Stimulated activated CD4-positive, alpha-beta T cell treated with anti-CD3 and anti-CD28 coated beads, TNF-alpha, amount 100 ng/mL, for 4 hours (primary cell): ENCODE results near the gene FOXP1.
"Not testable (repeated sequence)": the region's sequence is repeated elsewhere in the genome, so short reads cannot be mapped to it uniquely, and the experiment has no call there.

ENCODE experiments used
- DNase-seq, 3 experiments: peaks; one replicate each; pipeline ENCODE4 v3.0.0-alpha.2; 2020; ENCODE audit warnings: low read depth in 3 of 3

FOXP1 gene

DNA sequence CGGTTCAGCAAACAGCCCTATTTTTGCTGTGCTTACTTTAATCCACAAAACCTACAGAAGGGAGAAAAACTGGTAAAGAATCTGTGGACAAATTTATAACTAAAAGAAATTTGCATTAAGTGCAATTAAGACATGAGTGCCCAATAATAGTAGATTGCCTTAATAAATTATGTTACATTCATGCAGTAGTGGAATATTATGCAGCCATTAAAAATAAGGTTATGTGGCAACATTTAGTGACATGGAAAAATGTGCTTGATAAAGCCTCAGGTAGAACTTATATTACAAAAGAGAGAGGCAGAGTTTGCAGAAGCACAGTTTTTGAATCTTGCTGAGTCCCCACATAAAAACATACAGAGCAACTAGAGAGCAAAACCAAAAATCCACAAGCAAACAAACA, 253.0 kb downstream of the FOXP1 start:
- no peak for DNase-seq

DNA sequence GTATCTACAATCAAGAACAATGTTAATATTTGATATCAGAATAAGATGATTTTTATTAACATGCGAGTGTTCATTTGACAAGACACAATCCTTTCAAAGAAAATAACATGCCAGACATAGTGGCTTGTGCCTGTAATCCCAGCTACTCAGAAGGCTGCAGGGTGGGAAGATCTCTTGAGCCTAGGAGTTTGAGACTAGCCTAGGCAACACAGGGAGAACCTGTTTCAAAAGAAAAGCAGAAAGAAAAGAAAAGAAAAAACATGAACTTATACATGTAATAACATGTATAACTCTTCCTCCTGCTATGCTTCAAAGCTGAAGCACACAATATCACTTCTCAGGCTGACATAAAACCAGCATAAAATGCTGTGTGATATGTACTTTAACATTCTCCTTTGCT, 253.7 kb downstream of the FOXP1 start:
- no peak for DNase-seq

DNA sequence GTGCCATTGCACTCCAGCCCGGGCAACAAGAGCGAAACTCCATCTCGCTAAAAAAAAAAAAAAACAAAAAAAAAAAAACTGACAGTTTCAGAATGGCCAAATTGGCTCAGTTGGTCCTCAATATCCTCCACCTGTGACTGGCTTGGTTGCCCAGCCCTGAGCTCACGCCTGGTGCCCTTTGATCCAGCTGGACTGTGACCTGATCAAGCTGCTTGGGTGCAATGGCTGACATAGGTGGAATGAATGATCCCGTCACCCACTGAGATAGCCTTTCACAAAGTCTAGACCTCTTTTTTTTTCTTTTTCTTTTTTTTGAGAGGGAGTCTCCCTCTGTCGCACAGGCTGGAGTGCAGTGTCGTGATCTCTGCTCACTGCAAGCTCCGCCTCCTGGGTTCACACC, 254.6 kb downstream of the FOXP1 start:
- DNase-seq: no peak

DNA sequence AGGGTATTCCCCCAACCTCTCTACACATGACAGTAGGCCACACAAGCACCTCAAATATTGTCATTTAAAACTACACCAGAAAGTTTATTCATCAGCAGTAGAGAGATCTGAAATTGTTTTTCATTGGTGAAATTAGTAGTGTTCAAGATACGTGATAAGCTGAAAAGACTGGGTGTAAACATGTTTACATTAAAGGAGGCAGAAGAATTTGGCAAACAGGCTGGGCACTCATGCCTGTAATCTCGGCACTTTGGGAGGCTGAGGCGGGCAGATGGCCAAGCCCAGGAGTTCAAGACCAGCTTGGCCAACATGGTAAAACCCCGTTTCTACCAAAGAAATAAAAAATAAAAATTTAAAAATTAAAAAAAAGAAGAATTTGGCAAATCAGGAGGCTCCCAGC, 255.6 kb downstream of the FOXP1 start:
- no peak for DNase-seq

DNA sequence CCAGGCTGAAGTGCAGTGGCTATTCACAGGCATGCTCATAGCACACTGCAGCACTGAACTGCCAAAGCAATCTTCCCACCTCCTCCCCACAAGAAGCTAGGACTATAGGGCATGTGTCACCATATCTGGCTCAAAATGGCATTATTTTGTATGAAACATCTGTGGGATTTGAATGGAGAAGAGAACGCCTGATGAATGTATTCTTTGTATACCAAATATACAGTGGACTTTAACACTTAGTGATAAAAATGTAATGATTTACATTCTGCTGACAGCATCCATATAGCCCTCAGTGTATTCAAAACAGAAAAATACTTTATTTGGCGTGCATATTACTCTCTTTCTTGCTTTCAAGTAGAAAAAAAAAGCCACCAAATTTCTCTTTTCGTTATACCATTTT, 257.8 kb downstream of the FOXP1 start:
- no peak for DNase-seq

DNA sequence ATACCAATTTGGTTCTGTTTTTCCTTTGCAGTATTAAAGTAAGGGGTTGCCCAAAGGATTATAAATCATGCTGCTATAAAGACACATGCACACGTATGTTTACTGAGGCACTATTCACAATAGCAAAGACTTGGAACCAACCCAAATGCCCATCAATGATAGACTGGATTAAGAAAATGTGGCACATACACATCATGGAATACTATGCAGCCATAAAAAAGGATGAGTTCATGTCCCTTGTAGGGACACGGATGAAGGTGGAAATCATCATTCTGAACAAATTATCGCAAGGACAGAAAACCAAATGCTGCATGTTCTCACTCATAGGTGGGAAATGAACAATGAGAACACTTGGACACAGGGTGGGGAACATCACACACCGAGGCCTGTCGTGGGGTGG, 259.3 kb downstream of the FOXP1 start:
- not testable (repeated sequence) for DNase-seq

DNA sequence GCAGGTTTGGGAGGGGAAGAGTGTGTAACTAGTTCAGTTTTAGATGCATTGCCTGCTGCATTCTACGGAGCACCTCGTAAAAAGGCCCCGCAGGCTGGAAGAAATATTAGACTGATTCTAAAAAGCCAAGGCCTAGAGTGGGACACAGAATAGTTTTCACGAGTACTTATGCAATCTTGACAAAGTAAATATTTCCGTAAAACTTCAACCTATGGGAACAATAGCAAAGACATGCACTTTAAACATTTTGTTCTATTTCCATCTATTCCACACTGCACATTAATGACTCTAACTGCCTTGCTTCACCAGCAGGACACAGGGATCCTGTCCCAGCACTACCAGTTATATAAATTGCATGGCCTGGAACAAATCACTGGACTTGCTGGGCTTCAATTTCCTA, 260.0 kb downstream of the FOXP1 start:
- DNase-seq: no peak

DNA sequence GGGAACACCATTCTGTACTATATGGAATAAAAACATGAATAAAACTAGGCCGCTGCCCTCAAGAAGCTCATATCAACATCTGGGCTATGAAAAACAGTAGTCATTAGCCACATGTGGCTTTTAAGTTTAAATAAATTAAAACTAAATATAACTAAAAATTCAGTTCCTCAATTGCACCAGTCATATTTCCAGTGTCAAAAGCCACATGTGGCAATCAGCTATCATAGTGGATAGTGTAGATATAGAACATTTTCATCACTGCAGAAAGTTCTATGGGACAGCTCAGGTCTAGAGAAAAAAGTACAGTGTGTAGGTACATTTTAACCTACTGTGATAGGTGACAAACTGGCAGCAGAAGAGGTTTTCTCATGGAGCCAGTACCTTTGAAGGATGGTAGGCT, 261.4 kb downstream of the FOXP1 start:
- no peak for DNase-seq

DNA sequence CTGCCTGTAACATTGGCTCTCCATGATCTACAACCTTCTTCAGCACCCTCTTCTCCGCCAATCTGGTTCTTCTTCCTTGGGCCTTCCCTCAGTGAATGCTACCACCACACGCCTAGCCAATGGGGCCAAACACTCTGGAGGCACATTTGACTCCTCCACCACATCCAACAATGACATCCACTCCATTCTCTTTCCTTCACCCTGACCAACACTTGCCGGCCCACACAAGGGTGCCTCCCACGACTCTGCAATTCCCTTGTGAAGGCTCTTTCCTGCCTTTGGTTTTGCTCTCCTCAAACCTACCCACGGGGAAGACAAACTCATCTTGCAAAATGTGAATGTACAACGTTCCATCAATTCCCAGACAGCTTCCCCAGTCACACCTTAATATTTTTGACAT, 263.8 kb downstream of the FOXP1 start:
- DNase-seq: no peak

DNA sequence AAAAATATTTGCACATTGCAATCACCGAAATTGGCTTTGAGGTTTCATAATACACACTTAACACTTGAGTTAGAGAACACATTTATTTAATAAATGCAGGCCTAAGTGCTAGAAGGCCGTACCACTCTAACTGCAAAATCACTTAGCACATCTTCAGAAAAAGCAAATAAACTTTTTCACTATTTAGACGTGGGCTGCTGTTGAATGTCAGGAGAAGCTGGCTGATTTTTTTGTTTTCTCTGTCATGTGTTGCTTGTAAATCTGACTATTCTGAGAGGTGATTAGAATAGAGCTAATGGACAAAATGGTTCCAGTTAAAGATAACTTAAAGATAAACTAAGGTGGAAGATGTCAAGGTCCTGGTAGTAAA, 265.1 kb downstream of the FOXP1 start:
- no peak for DNase-seq

DNA sequence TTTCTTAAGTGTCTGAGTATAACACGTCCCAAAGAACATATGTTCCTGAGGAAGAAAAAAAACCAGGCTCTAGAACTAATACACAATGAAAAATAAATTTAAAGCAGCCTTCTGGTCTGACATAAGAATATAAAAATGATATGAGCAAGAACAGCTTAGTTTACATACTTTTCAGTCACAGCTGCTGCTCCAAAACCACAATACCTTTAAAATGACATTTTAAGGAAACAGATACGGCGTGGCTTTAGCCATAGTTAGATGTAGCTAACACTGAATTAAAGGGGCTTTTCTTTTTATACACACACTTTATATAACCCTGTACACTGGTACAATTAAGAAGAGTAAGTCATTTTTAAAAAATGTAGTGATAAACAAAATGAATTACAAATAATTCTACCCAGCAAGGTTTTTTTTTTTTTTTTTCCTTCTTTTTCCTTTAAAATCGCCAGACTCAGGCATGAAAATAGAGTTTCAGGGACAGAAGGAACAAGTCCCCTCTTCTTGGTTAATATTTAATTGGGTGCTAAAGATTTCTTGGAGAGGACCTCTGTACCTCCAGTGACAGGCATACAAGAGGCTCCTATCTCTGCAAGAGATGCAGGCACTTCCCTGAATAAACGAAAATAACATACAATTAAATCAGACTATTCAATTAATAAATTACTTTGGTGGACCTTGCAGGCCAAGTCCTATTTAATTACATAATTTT, 265.6 kb downstream of the FOXP1 start:
- DNase-seq: no peak

DNA sequence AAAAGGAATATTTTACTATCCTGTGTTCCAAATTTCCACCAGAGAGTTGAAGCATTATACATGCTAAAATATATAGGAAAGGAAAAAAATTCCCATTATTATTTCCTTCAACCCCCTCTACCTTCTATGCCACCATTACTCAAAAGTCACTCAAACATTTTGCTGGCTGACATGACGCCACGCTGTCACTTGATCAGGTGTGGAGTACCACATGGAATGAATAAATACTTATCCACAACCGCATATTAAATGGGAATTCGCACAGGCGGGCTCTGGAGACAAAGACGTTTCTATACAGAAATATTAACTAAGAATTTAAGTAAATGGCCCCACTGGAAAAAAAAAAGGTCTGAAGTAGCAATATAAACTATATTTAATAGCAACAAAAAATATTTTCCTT, 266.4 kb downstream of the FOXP1 start:
- no peak for DNase-seq

DNA sequence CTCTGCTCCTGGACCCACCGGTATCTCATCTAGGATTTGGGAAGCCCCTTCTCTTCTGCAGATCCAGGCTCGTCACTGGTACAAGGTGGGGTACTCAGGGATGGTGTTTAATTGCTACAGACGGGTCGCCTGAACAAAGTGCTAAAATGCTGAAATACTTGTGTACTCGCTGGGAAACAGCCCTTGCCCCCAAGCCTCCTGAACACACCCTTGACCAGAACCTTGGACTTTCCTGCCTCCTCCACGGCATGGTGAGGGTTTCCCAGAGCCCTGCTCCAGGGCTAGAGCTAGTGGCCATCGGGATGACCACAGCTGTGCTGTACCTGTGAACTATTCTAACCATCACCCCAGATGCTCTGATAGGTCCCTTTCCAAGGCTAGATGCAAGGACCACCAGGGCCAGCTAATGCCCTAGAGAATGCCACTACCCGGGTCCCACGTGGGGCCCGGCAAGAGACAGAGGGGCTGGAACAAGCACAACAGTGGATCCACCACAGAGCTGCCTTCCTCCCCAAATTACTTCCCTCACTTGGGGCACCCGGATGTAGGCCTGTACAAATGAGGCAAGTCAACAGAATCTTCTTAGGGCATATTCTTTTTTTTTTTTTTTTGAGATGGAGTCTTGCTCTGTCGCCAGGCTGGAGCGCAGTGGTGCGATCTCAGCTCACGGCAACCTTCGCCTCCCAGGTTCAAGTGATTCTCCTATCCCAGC, 267.3 kb downstream of the FOXP1 start:
- no peak for DNase-seq

DNA sequence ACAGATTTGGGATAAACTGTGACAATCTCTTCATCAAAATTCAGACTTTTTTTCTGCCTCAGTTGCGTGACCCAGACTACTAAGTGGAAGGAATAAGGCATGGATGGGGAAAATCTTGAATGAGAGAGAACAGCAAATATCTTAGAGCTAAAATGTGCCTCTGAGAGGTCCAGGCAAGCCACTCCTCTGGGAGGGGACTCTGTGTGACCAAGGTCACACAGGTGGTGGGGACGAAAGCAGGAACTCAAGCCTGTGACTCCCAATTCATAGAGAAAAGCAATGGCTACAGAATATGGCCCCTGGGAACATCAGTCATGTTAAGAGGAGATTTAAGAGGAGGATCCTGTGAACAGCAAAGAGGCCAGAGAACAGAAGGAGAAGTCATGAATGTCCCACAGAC, 268.1 kb downstream of the FOXP1 start:
- no peak for DNase-seq

DNA sequence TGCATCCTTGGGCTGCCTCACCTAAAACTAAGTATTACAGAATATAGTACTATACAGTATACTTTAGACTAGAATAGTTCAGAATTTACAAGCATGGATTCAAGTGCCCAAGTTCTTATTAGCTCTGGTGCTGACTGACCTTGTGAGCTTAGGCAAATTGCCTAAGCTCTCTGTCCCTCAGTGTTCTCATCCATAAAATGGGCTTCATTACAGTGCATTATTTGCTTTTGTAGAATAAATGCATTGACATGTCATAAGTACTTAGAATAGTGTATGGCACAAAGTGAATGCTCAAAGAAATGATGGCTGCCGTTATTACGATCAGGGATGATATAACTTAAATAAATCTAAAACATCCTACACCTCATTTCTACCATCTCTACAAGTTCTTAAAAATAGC, 269.7 kb downstream of the FOXP1 start:
- no peak for DNase-seq

DNA sequence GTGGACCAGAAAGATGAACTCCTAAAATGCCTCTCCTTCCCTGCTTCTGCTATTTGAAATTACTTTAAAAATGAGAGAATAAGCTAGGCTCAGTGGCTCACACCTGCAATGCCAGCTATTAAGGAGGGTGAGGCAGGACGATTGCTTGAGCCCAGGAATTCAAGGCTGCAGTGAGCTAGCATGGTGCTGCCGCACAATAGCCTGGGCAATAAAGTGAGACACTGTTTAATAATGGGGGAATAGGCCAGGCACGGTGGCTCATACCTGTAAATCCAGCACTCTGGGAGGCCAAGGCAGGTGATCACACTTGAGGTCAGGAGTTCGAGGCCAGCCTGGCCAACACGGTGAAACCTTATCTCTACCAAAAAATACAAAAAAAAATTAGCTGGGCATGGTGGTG, 271.1 kb downstream of the FOXP1 start:
- DNase-seq: no peak

DNA sequence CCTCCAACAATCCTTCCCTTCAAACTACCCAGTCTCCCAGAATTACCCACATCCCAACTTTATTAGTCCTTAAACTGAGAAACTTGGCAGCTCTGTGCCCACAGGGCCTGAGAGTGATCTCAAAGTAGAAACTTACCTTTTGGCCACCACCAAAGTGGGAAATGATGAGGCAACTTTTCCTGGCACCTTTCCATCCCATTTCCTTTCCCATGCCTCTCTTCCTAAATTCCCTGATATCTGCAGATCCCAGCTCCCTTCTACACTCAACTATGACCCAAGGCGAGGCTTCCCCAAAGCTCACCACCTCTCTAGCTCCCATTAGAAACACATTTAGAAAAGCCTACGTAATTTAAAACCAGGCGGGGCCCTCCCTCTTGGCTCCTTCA, 271.9 kb downstream of the FOXP1 start:
- no peak for DNase-seq

DNA sequence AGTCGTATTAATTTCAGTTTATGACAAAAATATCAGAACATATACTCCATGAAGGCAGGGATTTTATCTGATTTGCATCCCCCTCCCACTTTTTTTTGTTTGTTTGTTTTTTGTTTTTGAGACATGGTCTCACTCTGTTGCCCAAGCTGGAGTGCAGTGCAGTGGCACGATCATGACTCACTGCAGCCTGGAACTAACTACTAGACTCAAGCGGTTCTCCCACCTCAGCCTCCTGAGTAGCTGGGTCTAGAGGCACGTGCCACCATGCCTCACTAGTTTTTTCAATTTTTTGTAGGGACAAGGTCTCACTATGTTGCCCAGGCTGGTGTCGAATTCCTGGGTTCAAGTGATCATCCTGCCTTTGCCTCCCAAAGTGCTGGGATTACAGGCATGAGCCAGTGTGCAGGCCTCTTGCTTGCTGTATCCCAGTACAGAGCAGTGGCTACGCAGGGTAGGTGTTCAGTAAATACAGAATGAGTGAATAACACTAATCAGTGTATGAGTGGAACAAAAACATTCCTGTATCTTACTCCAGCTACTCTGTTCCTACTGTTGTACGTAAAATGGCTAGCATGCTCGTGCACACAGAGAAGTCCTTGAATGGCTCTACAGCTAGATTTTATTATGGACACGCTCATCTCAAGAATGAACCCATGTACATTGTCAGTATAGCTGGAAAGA, 272.4 kb downstream of the FOXP1 start:
- no peak for DNase-seq

DNA sequence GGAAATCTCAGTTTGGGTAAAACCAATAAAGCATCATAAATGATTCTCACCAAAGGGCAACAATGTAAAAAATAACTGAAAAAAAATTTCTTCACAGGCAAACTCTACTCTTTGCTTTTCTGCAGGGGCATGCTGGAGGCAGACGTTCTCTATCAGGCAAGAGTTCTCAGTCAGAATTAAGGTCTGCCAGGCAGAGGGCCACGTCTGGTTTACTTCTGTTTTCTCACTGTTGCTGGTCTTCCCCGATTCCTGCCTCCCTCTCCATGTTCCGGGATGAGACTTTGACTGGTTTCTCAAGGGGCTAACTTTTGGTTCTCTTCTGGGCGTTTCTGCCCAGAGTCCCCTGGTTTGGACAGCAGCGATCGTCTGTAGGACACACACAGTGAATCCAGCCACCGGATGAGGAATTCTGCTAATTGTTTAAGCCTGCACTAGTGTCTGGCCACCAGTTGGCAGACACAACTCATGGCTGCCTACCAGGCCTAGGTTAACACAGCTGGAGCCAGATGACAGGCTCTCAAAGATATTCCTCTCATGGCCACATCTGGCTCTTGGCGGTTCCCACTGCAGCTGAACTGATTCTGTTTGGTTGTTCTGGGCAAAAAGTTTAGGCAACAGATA, 273.1 kb downstream of the FOXP1 start:
- no peak for DNase-seq

DNA sequence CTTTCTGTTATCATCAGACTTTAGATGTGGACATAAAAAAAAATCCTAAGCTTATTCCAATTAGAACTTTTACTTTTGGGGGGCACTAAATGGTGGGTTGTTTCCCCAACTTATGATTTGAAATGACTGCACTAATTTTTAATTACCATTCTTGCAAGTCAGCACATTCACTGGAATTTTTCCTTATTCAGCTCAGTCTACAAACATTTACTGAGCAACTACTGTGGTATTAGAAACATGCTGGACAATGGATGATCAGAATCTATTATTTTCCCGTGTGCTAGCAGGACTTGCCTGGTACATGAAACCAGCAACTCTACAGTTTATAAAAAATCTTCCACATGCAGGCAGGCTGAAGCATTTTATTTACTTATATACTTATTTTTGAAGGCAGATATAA, 273.6 kb downstream of the FOXP1 start:
- DNase-seq: no peak

DNA sequence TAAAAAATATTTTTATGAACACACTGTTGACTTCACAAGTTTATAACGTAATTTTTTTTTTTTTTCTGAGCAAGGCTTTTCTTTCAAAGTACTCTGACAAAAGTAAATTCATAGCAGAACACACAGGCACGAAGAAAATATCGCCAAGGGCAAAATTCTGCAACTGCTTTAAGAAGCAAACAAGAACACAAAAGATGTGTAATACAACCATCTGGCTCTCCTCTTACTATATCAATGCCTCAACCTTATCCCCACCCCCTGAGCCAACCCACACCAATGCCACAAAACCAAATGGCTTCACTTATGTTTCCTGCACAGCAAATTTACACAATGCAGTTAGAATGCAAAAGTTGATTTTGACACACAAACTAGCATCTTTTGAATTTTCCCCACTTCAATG, 274.2 kb downstream of the FOXP1 start:
- DNase-seq: no peak

DNA sequence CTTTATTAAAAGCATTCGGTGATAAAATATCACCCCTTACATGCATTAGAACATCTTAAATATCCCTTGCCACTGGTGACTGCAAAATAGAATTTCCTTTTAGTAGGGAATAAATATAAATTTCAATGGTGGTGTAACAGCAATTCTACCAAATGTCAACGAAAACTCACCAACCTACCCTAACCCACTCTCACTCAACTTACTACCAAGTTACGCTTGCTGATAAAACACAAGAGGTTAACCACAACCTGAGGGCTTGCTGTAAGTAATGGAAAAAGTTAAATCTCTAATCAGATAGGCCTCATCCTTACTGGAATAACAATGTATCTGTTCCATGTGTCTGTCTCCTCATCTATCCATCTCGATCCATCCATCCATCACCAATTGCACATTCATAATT, 274.7 kb downstream of the FOXP1 start:
- no peak for DNase-seq
